ENCODE data around the gene FASTK.

FASTK gene

DNA sequence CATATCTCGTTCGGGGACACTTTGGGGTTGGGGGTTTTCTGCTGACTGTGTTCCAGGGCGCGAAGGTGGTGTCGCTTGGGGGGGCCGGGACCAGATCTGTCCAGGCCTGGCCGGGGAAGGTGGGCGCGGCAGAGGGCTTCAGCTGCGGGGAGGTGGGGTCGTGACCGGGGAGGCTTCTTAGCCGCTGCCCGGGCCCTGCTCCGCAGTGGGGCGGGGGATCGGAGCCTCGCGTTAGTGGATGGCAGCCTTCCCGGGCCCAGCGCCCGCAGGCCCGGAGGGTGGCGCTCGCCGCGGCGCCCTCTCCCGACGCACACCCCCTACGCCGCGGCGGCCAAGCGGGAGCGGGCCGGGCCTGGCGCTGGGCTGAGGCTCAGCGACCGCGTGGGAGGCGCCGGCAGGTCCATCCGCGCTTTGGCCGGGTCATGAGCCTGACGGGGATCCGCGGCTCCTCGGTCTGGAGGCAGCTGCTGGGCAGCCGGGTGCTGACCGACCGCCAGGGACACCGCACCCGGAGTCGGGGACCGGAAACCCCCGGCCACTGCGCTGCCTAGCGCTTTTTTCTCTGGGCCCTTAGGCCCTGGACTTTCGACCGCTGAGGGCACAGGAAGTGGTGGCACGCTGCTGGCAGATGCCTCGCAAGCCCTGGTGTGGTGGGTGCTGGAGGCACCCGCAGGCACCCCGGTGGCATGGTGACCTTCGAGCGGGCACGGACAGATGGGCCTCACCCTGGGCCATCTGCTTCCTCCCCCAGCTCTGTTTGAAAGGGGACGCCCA lies 6.8 kb upstream of the FASTK start:
- Histone ChIP-seq H3K27me3 (ENCODE audit: insufficient read depth, low read length) (no peaks in the 10 kb centered on the region), H2AFZ (ENCODE audit: low read length, unreplicated experiment) (no peak overlapping the region), H3K4me1 (ENCODE audit: control insufficient read depth, insufficient read depth, low read length, unreplicated experiment) (peaks cover 22% of the 10 kb centered on the region)

GRCh38 chr7:151086802-151087244 lies 6.2 kb upstream of the FASTK start:
- H2AFZ ChIP-seq (ENCODE audit: low read length, unreplicated experiment), result no peak overlapping the region
- H3K27ac ChIP-seq (ENCODE audit: low read depth, low read length), result peak overlapping the region; percentile 25; the same call in 1 of the 2 replicates
- no peaks in the 10 kb centered on the region for H3K27me3 ChIP-seq (ENCODE audit: insufficient read depth, low read length)
- H3K79me2 ChIP-seq (ENCODE audit: control insufficient read depth, insufficient read depth, low read length, unreplicated experiment), result peaks cover 61% of the 10 kb centered on the region
- no peaks in the 10 kb centered on the region for H3K36me3 ChIP-seq (ENCODE audit: insufficient read depth, low read length)
- H3K4me3 ChIP-seq (ENCODE audit: low read depth, low read length), result peak overlapping the region; percentile 98
- H3K4me1 ChIP-seq (ENCODE audit: control insufficient read depth, insufficient read depth, low read length, unreplicated experiment), result peaks cover 27% of the 10 kb centered on the region

More for the DNA sequence above, 6.8 kb upstream of the FASTK start:
- peaks cover 61% of the 10 kb centered on the region for H3K79me2 ChIP-seq (ENCODE audit: control insufficient read depth, insufficient read depth, low read length, unreplicated experiment)
- H3K36me3 ChIP-seq (ENCODE audit: insufficient read depth, low read length), result no peaks in the 10 kb centered on the region
- H3K27ac ChIP-seq (ENCODE audit: low read depth, low read length), result peak overlapping the region; percentile 82
- peak overlapping the region; percentile 98 for H3K4me3 ChIP-seq (ENCODE audit: low read depth, low read length)

DNA sequence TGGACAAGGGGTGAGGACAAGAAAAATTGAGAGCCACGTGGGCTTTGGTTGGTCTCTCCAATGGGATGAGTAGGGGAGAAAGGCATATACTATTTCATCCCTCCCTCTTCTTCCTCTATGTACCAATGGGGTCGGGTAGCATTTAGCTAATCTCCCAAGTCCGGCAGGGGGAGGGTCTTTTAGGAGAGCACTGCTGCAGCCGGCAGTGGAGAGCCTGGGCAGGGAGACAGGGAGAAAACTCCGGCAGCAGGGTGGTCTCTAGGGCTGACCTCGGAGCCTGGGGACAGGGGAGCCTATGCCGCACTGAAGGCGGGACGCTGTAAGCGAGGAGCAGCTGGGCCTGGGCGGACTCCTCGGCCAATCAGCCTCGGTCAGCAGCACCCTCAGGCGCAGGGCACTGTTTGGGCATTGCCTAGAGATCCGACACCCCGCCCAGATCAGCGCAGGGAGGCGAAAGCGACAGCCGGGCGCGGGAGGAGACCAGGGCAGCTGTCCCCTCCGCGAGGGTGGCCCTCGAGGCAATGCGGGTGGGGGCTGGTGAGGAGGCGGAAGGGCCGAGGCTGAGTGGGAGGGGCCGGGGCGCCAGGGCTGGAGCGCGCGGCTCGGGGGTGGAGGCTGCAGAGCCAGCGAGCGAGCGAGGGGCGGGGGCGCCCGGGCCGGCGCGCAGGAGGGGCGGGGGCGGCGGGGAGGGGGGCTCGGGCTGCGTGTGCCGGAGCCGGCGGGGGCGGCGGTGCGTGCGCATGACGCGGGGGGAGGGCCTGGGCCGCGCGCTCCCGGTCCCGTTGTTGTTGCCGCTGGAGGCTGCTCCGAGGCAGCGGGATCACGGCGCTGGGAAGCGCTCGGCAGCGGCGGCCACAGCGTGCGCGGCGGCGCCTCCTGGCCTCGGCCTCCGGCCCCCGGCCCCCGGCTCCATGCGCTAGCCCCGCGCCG lies 5.3 kb upstream of the FASTK start, which contains the start of gene AGAP3:
AGAP3 (plus strand) TSS at position 785 of the 930 bp plus-strand sequence. CDS start 267 bp downstream, outside the sequence.
- Histone ChIP-seq H2AFZ (ENCODE audit: low read length, unreplicated experiment) (no peak within 1 kb of the TSS), H3K4me1 (ENCODE audit: control insufficient read depth, insufficient read depth, low read length, unreplicated experiment) (peaks cover 32% of the 10 kb centered on the region), H3K27ac (ENCODE audit: low read depth, low read length) (peak within 1 kb of the TSS; percentile 25; the same call in 1 of the 2 replicates), H3K79me2 (ENCODE audit: control insufficient read depth, insufficient read depth, low read length, unreplicated experiment) (peaks cover 55% of the 10 kb centered on the region), H3K27me3 (ENCODE audit: insufficient read depth, low read length) (no peaks in the 10 kb centered on the region), H3K36me3 (ENCODE audit: insufficient read depth, low read length) (no peaks in the 10 kb centered on the region), H3K4me3 (ENCODE audit: low read depth, low read length) (peak within 1 kb of the TSS; percentile 98)

DNA sequence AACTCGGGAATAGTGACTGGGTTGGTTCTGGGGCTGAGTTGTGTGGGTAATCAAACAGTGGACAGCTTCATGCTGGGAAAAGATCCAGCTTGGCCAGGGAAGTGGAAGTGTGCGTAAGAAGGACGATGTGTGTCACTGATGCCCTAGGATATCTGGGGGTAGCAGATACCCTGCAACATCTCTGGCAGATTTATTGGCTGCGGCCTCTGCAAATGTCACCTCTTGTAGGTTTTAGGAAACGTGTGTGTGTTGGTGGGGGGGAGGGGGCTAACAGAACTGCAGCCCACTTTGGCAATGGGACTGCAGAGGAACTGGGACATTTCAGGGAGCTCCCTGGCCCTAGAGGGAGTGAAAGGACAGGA lies 4.7 kb upstream of the FASTK start:
- Histone ChIP-seq H3K4me3 (ENCODE audit: low read depth, low read length) (peak overlapping the region; percentile 80), H3K27me3 (ENCODE audit: insufficient read depth, low read length) (no peaks in the 10 kb centered on the region), H3K79me2 (ENCODE audit: control insufficient read depth, insufficient read depth, low read length, unreplicated experiment) (peaks cover 49% of the 10 kb centered on the region), H3K27ac (ENCODE audit: low read depth, low read length) (no peak overlapping the region), H2AFZ (ENCODE audit: low read length, unreplicated experiment) (no peak overlapping the region), H3K4me1 (ENCODE audit: control insufficient read depth, insufficient read depth, low read length, unreplicated experiment) (peaks cover 32% of the 10 kb centered on the region), H3K36me3 (ENCODE audit: insufficient read depth, low read length) (no peaks in the 10 kb centered on the region)

GRCh38 chr7:151083824-151084160 lies 3.2 kb upstream of the FASTK start:
- Histone ChIP-seq H2AFZ (ENCODE audit: low read length, unreplicated experiment) (no peak overlapping the region), H3K4me1 (ENCODE audit: control insufficient read depth, insufficient read depth, low read length, unreplicated experiment) (peaks cover 28% of the 10 kb centered on the region), H3K36me3 (ENCODE audit: insufficient read depth, low read length) (no peaks in the 10 kb centered on the region), H3K79me2 (ENCODE audit: control insufficient read depth, insufficient read depth, low read length, unreplicated experiment) (peaks cover 43% of the 10 kb centered on the region), H3K4me3 (ENCODE audit: low read depth, low read length) (peak overlapping the region; percentile 73), H3K27ac (ENCODE audit: low read depth, low read length) (no peak overlapping the region), H3K27me3 (ENCODE audit: insufficient read depth, low read length) (no peaks in the 10 kb centered on the region)

DNA sequence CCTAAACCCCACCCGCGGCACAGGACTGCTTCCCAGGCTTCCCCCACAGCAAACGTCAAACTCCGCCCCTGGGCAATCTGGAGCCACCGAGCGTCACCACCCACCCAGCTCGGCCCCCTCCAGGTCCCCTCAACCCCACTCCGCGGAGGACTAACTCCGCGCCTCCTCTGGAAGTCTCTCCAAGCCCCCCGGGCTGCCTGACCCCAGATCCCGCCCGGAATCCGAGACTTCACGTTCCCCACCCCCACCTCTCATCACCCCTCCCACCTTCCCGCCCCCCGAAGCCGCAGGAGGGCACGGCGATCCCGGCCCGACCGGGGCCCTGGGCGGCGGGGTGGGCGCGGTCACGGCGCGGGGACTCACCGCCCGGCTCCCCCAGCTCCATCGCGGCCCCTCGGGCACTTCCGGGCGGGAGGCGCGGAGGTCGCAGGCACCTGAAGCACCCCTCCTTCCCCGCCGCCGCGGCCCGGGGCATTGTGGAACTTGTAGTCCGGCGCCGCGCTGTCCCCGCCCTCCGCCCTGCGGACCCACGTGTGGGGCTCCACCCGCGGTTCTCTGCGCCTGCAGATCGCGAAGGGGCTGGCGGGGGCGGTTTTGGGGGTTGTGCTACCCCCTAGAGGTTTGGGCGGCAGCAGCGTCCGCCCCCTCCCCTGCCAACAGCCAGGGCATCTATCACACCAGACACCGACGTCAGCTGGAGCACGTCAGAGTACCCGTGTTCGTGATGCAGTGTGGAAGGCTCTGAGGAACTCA lies 2.6 kb upstream of the FASTK start, which contains the start of gene TMUB1:
TMUB1 (minus strand) TSS at position 423 of the 753 bp plus-strand sequence. CDS start 930 bp downstream, outside the sequence.
- H3K27ac ChIP-seq (ENCODE audit: low read depth, low read length), result peak within 1 kb of the TSS; percentile 19; the same call in 1 of the 2 replicates
- peak within 1 kb of the TSS; percentile 73 for H3K4me3 ChIP-seq (ENCODE audit: low read depth, low read length)
- peaks cover 43% of the 10 kb centered on the region for H3K79me2 ChIP-seq (ENCODE audit: control insufficient read depth, insufficient read depth, low read length, unreplicated experiment)
- H3K27me3 ChIP-seq (ENCODE audit: insufficient read depth, low read length), result no peaks in the 10 kb centered on the region
- H3K4me1 ChIP-seq (ENCODE audit: control insufficient read depth, insufficient read depth, low read length, unreplicated experiment), result peaks cover 30% of the 10 kb centered on the region
- no peak within 1 kb of the TSS for H2AFZ ChIP-seq (ENCODE audit: low read length, unreplicated experiment)
- no peaks in the 10 kb centered on the region for H3K36me3 ChIP-seq (ENCODE audit: insufficient read depth, low read length)

DNA sequence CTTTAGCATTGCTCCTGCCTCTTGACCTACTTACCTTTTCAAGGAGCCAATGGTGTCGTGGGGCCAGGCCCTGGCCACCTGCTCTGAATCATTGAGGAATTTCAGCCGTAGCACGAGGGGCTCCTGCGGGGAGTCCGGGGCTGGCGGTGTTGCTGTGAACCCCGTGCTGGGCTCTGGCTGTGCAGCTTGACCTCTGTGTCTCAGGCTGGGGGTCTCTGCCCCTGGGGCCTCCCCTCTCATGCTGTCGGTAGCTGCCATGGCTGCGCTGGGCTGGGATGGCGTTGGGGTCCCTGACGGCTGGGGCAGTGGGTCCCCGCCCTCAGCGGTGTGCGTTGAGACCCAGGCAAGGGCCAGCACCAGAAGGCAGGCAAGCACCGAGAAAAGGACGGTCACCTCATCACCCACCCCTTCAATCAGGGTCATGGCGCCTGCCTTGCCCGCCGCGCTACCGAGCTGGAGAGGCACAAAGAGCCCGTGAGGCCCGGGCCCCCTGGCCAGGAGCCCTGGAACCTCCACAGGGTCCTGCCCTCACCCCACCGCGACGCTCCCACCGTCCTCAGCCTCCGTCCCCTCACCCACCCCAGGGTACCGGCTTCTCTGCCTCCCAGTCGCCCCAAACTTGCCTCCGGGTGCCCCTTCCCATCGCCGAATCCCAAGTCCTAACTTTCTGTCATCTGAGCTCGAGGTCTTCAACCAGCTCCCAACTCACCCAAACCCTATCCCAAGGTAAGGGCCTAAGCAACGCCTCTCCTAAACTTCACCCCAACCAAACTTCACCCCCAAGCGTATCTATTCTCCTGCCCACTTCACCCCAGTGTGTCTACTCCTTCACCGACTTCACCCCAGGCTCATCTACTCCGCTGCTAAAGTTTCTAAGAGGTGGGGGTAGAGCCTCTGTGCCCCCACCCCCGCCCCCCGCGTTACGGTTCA lies 1.8 kb upstream of the FASTK start:
- peaks cover 35% of the 10 kb centered on the region for H3K79me2 ChIP-seq (ENCODE audit: control insufficient read depth, insufficient read depth, low read length, unreplicated experiment)
- H3K4me1 ChIP-seq (ENCODE audit: control insufficient read depth, insufficient read depth, low read length, unreplicated experiment), result peaks cover 31% of the 10 kb centered on the region
- no peaks in the 10 kb centered on the region for H3K27me3 ChIP-seq (ENCODE audit: insufficient read depth, low read length)
- no peak overlapping the region for H2AFZ ChIP-seq (ENCODE audit: low read length, unreplicated experiment)
- H3K27ac ChIP-seq (ENCODE audit: low read depth, low read length), result peak overlapping the region; percentile 59; the same call in 1 of the 2 replicates
- H3K36me3 ChIP-seq (ENCODE audit: insufficient read depth, low read length), result no peaks in the 10 kb centered on the region
- peak overlapping the region; percentile 73 for H3K4me3 ChIP-seq (ENCODE audit: low read depth, low read length)

- Histone ChIP-seq H3K4me1 (ENCODE audit: control insufficient read depth, insufficient read depth, low read length, unreplicated experiment) (peaks cover 31% of the 10 kb centered on the region), H3K27me3 (ENCODE audit: insufficient read depth, low read length) (no peaks in the 10 kb centered on the region), H3K27ac (ENCODE audit: low read depth, low read length) (peak overlapping the region; percentile 59), H3K4me3 (ENCODE audit: low read depth, low read length) (peak overlapping the region; percentile 73), H3K36me3 (ENCODE audit: insufficient read depth, low read length) (no peaks in the 10 kb centered on the region), H3K79me2 (ENCODE audit: control insufficient read depth, insufficient read depth, low read length, unreplicated experiment) (peaks cover 29% of the 10 kb centered on the region), H2AFZ (ENCODE audit: low read length, unreplicated experiment) (no peak overlapping the region)
These were observed 827 bp upstream of the FASTK start for GRCh38 chr7:151081170-151082101.

- no peak overlapping the region for H2AFZ ChIP-seq (ENCODE audit: low read length, unreplicated experiment)
- H3K27ac ChIP-seq (ENCODE audit: low read depth, low read length), result peak overlapping the region; percentile 35; the same call in 1 of the 2 replicates
- peaks cover 29% of the 10 kb centered on the region for H3K79me2 ChIP-seq (ENCODE audit: control insufficient read depth, insufficient read depth, low read length, unreplicated experiment)
- peaks cover 31% of the 10 kb centered on the region for H3K4me1 ChIP-seq (ENCODE audit: control insufficient read depth, insufficient read depth, low read length, unreplicated experiment)
- H3K4me3 ChIP-seq (ENCODE audit: low read depth, low read length), result peak overlapping the region; percentile 73
- no peaks in the 10 kb centered on the region for H3K27me3 ChIP-seq (ENCODE audit: insufficient read depth, low read length)
- no peaks in the 10 kb centered on the region for H3K36me3 ChIP-seq (ENCODE audit: insufficient read depth, low read length)
These were observed 515 bp downstream of the FASTK start for GRCh38 chr7:151080067-151080521.
